Activated T-helper 1 cell treated with anti-CD3 and anti-CD28 coated beads, Interleukin-12 subunit alpha, Interleukin-12 subunit beta, Interleukin-2, Interleukin-4 antibody, amounts not matched to agents 30 ng/mL and 10 ng/mL and 1 ng/mL, durations not matched to agents 14 hours and 24 hours and 36 hours (primary cell): Measurements from ENCODE around the gene BLZF1. TPM values are rescaled to one million over a fixed set of nuclear protein-coding genes. Genes with fewer than 3 reads are reported as not detected.
"Not testable (repeated sequence)": the region's sequence is repeated elsewhere in the genome, so short reads cannot be mapped to it uniquely, and the experiment has no call there.

Experiments used
- DNase-seq: peaks from one replicate; pipeline ENCODE4 v3.0.0; 2021; ENCODE audit warnings: low spot score
- H3K27ac Mint-ChIP-seq: one replicate; pipeline ENCODE4 v1.8.0; 2021; ENCODE audit warnings: mild to moderate bottlenecking, mixed read lengths
- H3K27me3 Mint-ChIP-seq: one replicate; pipeline ENCODE4 v1.8.0; 2022; ENCODE audit warnings: mild to moderate bottlenecking, moderate library complexity, mixed read lengths; ENCODE audit not compliant: insufficient read depth
- H3K36me3 Mint-ChIP-seq: one replicate; pipeline ENCODE4 v1.8.0; 2021; ENCODE audit warnings: low read depth, mixed read lengths
- H3K4me1 Mint-ChIP-seq: one replicate; pipeline ENCODE4 v1.8.0; 2021; ENCODE audit warnings: low read depth, mixed read lengths
- H3K4me3 Mint-ChIP-seq: one replicate; pipeline ENCODE4 v1.8.0; 2021; ENCODE audit warnings: mild to moderate bottlenecking, moderate library complexity, mixed read lengths
- H3K9me3 Mint-ChIP-seq: one replicate; pipeline ENCODE4 v1.8.0; 2021; ENCODE audit warnings: mixed read lengths
- intact Hi-C: fragments of 100-400 bp; cut with micrococcal nuclease; formaldehyde crosslinking; loops from one replicate; pipeline ENCODE4 v1.15.1; 2024
- total RNA-seq: library from RNA; stranded (reverse); gene quantifications from 2 replicates; pipeline ENCODE4 v1.2.3, GENCODE V29; 2022

BLZF1 gene
- total RNA-seq, 1 donor from 2014 or later: 15.1 TPM

GRCh38 chr1:169364948-169365347 is 3.0 kb upstream of the BLZF1 start:
- H3K4me1 Mint-ChIP-seq: peaks cover 18% of the 10 kb centered on the region
- intact Hi-C loops: loop anchor here (5.0 to 10.0 kb wide), 9 partner anchors 273 to 1128 kb away; partner anchors contain the start of genes KIFAP3 and SELL
- H3K27ac Mint-ChIP-seq: peak overlapping the region; percentile 32
- peaks cover 4% of the 10 kb centered on the region for H3K27me3 Mint-ChIP-seq
- H3K4me3 Mint-ChIP-seq: peak overlapping the region; percentile 31
- peaks cover 10% of the 10 kb centered on the region for H3K9me3 Mint-ChIP-seq
- peaks cover 11% of the 10 kb centered on the region for H3K36me3 Mint-ChIP-seq
- no peak for DNase-seq

DNA sequence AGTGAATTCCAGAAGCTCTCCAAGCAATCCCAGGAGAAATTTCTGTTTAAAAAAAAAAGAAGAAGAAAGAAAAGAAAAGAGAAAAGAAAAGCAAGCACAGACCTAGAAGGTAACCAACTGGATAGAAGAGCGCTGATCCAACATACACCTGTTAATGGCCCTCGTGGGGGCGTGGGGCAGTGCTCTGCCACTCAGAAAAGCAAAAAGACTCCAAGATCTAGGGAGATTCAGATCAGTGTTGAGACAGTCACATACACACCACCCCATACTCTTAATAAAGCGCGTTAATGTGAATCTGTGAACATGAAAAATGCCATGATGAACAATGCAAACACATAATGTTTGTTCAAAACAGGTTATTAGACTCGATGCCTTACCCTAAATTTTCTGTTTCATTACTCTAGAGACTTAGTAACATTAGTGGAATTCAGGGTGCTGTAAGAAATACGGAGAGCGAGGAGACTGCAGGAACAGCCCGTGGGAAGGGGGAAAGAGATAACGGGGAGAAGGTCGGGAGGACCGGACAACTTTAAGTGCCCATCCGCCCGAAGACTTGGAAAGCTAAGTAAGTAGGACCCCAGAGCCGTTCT is 804 bp upstream of the BLZF1 start:
- H3K36me3 Mint-ChIP-seq: peaks cover 19% of the 10 kb centered on the region
- DNase-seq: no peak
- H3K27me3 Mint-ChIP-seq: no peaks in the 10 kb centered on the region
- intact Hi-C loops: loop anchor here (1.0 to 10.0 kb wide), 15 partner anchors 23 to 1431 kb away; partner anchors contain the start of genes ATP1B1, DCAF6, KIFAP3 and METTL18
- no peak overlapping the region for H3K27ac Mint-ChIP-seq
- peaks cover 10% of the 10 kb centered on the region for H3K9me3 Mint-ChIP-seq
- no peak overlapping the region for H3K4me3 Mint-ChIP-seq
- peaks cover 39% of the 10 kb centered on the region for H3K4me1 Mint-ChIP-seq

- H3K27me3 Mint-ChIP-seq: no peaks in the 10 kb centered on the region
- H3K4me3 Mint-ChIP-seq: no peak overlapping the region
- intact Hi-C loops: loop anchor here (1.0 to 10.0 kb wide), 14 partner anchors 10 to 1131 kb away; partner anchors contain the start of genes CCDC181, KIFAP3 and SELL
- H3K4me1 Mint-ChIP-seq: peaks cover 39% of the 10 kb centered on the region
- H3K9me3 Mint-ChIP-seq: peaks cover 10% of the 10 kb centered on the region
- DNase-seq: peak; percentile 28
- H3K27ac Mint-ChIP-seq: no peak overlapping the region
- H3K36me3 Mint-ChIP-seq: peaks cover 22% of the 10 kb centered on the region
Observed at GRCh38 chr1:169368406-169368769, 393 bp downstream of the BLZF1 start.

DNA sequence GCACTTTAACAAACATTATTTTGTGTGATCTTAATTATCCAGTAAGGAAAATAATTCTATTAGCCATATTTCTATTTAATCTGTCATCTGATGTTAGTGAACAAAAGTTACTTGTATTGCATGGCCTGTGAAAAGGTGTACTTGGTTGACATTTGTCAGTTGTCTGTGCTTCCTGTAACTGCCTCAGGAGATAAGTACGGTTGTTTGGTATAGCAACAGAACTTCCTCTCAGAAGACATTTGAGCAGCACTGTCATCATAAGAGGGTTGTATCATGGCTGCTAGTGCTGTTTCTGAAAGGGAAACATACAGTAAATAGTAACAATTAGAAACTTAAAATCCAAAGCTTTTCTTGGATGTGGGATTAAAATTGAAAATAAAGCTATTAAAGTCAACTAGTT is 3.4 kb downstream of the BLZF1 start:
- Mint-ChIP-seq H3K4me3 (peak overlapping the region; percentile 27), H3K9me3 (no peaks in the 10 kb centered on the region), H3K4me1 (peaks cover 39% of the 10 kb centered on the region), H3K36me3 (peaks cover 23% of the 10 kb centered on the region), H3K27ac (peak overlapping the region; percentile 67), H3K27me3 (no peaks in the 10 kb centered on the region)
- DNase-seq: no peak
- intact Hi-C loops: loop anchor here (1.0 kb wide), 1 partner anchor 520 kb away; no protein-coding TSS in a partner anchor

GRCh38 chr1:169381162-169381561 is 13.2 kb downstream of the BLZF1 start:
- Mint-ChIP-seq H3K27ac (no peak overlapping the region), H3K4me1 (no peaks in the 10 kb centered on the region), H3K36me3 (peaks cover 44% of the 10 kb centered on the region), H3K9me3 (no peaks in the 10 kb centered on the region), H3K4me3 (no peak overlapping the region), H3K27me3 (no peaks in the 10 kb centered on the region)
- intact Hi-C loops: no loop called here
- DNase-seq: no peak

- no peak for DNase-seq
- H3K9me3 Mint-ChIP-seq: no peaks in the 10 kb centered on the region
Observed at GRCh38 chr1:169383449-169383848, 15.5 kb downstream of the BLZF1 start.

GRCh38 chr1:169387399-169387798 is 19.4 kb downstream of the BLZF1 start:
- intact Hi-C loops: no loop called here
- H3K27ac Mint-ChIP-seq: no peak overlapping the region
- H3K4me1 Mint-ChIP-seq: peaks cover 21% of the 10 kb centered on the region
- no peak overlapping the region for H3K4me3 Mint-ChIP-seq
- no peaks in the 10 kb centered on the region for H3K9me3 Mint-ChIP-seq
- H3K36me3 Mint-ChIP-seq: peaks cover 48% of the 10 kb centered on the region
- no peaks in the 10 kb centered on the region for H3K27me3 Mint-ChIP-seq
- no peak for DNase-seq

More at GRCh38 chr1:169383449-169383848, 15.5 kb downstream of the BLZF1 start:
- Mint-ChIP-seq H3K27ac (no peak overlapping the region), H3K4me1 (no peaks in the 10 kb centered on the region), H3K27me3 (no peaks in the 10 kb centered on the region), H3K4me3 (no peak overlapping the region), H3K36me3 (peaks cover 40% of the 10 kb centered on the region)
- intact Hi-C loops: no loop called here

DNA sequence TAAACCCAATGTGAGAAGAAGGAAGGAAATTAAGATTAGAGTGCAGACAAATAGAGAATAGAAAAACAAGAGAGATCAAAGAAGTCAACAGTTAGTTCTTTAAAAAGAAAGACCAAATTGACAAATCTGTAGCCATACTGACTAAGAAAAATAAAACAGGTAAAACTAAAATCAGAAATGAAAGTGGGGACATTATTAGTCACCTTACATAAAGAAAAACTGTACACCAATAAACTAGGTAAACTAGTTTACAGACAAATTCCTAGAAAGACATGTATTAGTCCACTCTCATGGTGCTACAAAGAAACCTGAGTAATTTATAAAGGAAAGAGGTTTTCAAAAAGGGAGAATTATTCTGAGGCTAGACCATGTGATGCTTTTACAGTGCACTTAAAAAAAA is 22.3 kb downstream of the BLZF1 start:
- peaks cover 65% of the 10 kb centered on the region for H3K36me3 Mint-ChIP-seq
- H3K4me3 Mint-ChIP-seq: no peak overlapping the region
- DNase-seq: no peak
- peak overlapping the region; percentile 29 for H3K27ac Mint-ChIP-seq
- no peaks in the 10 kb centered on the region for H3K9me3 Mint-ChIP-seq
- intact Hi-C loops: loop anchor here (1.0 kb wide), 5 partner anchors 23 to 251 kb away; partner anchors contain the start of genes NME7 and SLC19A2
- H3K27me3 Mint-ChIP-seq: no peaks in the 10 kb centered on the region
- peaks cover 21% of the 10 kb centered on the region for H3K4me1 Mint-ChIP-seq

- Mint-ChIP-seq H3K27me3 (no peaks in the 10 kb centered on the region), H3K4me3 (no peak overlapping the region), H3K27ac (no peak overlapping the region), H3K9me3 (no peaks in the 10 kb centered on the region), H3K4me1 (peaks cover 21% of the 10 kb centered on the region), H3K36me3 (peaks cover 63% of the 10 kb centered on the region)
- DNase-seq: no peak
- intact Hi-C loops: no loop called here
Observed at GRCh38 chr1:169392406-169392805, 24.4 kb downstream of the BLZF1 start.

DNA sequence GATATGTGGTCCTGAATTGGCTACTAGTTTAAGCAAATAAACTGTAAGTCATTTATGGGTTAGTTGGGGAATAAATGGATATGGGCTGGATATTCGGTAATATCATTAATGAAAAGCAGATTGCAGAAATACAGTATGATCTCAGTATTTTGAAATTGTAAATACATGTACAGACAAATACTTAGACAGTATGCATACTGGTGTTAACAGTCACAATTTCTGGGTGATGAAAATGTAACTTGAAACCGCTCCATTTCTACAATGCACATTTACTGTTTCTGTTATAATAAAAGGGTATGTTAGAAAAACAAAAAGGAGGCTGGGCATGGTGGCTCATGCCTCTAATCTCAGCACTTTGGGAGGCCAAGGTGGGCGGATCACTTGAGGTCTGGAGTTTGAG is 28.0 kb downstream of the BLZF1 start:
- Mint-ChIP-seq H3K9me3 (peaks cover 13% of the 10 kb centered on the region), H3K27ac (no peak overlapping the region), H3K27me3 (no peaks in the 10 kb centered on the region), H3K4me3 (no peak overlapping the region), H3K36me3 (peaks cover 56% of the 10 kb centered on the region), H3K4me1 (peaks cover 2% of the 10 kb centered on the region)
- intact Hi-C loops: no loop called here
- no peak for DNase-seq

DNA sequence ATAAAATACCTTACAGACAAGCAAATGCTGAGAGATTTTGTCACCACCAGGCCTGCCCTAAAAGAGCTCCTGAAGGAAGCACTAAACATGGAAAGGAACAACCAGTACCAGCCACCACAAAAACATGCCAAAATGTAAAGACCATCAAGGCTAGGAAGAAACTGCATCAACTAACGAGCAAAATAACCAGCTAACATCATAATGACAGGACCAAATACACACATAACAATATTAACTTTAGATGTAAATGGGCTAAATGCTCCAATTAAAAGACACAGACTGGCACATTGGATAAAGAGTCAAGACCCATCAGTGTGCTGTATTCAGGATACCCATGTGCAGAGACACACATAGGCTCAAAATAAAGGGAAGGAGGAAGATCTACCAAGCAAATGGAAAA is 34.6 kb downstream of the BLZF1 start:
- intact Hi-C loops, H3K27ac Mint-ChIP-seq, H3K27me3 Mint-ChIP-seq, DNase-seq, H3K4me3 Mint-ChIP-seq, H3K4me1 Mint-ChIP-seq: not testable (repeated sequence)
- H3K9me3 Mint-ChIP-seq: peaks cover 60% of the 10 kb centered on the region
- peaks cover 15% of the 10 kb centered on the region for H3K36me3 Mint-ChIP-seq

DNA sequence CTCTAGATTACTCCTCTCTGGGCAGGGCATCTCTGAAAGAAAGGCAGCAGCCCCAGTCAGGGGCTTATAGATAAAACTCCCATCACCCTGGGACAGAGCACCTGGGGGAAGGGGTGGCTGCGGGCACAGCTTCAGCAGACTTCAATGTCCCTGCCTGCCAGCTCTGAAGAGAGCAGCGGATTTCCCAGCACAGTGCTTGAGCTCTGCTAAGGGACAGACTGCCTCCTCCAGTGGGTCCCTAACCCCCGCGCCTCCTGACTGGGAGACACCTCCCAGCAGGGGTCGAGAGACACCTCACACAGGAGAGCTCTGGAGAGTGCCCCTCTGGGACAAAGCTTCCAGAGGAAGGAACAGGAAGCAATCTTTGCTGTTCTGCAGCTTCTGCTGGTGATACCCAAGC is 40.3 kb downstream of the BLZF1 start:
- Mint-ChIP-seq H3K27me3 (peaks cover 17% of the 10 kb centered on the region), H3K9me3 (peaks cover 58% of the 10 kb centered on the region)
- H3K27ac Mint-ChIP-seq, H3K4me1 Mint-ChIP-seq, H3K4me3 Mint-ChIP-seq, DNase-seq, H3K36me3 Mint-ChIP-seq, intact Hi-C loops: not testable (repeated sequence)

GRCh38 chr1:169414952-169415351 is 47.0 kb downstream of the BLZF1 start:
- Mint-ChIP-seq H3K9me3 (peaks cover 16% of the 10 kb centered on the region), H3K4me1 (no peaks in the 10 kb centered on the region), H3K27me3 (peaks cover 16% of the 10 kb centered on the region), H3K36me3 (no peaks in the 10 kb centered on the region), H3K4me3 (no peak overlapping the region), H3K27ac (no peak overlapping the region)
- intact Hi-C loops: no loop called here
- DNase-seq: no peak
